Endothelial cell of umbilical vein (primary cell): ENCODE measurements around the gene TBC1D10A. TPM values are rescaled to one million over a fixed set of nuclear protein-coding genes. Genes with fewer than 3 reads are reported as not detected.

Experiments
- BruUV-seq: library from RNA; stranded (reverse); fragments of 400-500 nt; replicated peaks from 2 replicates; lab custom pipeline; 2021; lab: Mats Ljungman, UMichigan
- CTCF ChIA-PET: fragments of 300-600, 350-600 bp; sonication (Branson Sonifier 250); formaldehyde crosslinking; loops from one replicate; lab custom pipeline; 2021; ENCODE audit warnings: antibody characterized with exemption, inconsistent platforms; lab: Charles Lee
- POLR2A ChIA-PET: fragments of 300-600, 350-600 bp; sonication (Branson Sonifier 250); formaldehyde crosslinking; loops from one replicate; lab custom pipeline; 2021; ENCODE audit warnings: antibody characterized with exemption, inconsistent platforms; lab: Charles Lee
- DNase-seq: peaks from one replicate; pipeline ENCODE4 v3.0.0-alpha.2; 2011; ENCODE audit warnings: low read depth, low spot score
- FAIRE-seq: peaks from 2 replicates; lab custom pipeline; 2011; peaks lifted over from hg19 to GRCh38; lab: Jason Lieb, UNC
- H2AFZ ChIP-seq: 2 replicates; pipeline ENCODE4 v1.6.0; 2012; ENCODE audit warnings: low read depth, low read length, control low read depth, inconsistent platforms
- H3K27ac ChIP-seq: 2 replicates; pipeline ENCODE4 v1.5.1; 2011; ENCODE audit warnings: low read depth, mild to moderate bottlenecking, control low read depth, low read length, moderate library complexity; ENCODE audit not compliant: insufficient read depth
- H3K27me3 ChIP-seq, 2 experiments: 2 replicates each; pipeline versions ENCODE4 v1.6.0 to v1.6.1; 2011; ENCODE audit warnings: low read length in 2 of 2, mixed read lengths in 1 of 2; ENCODE audit not compliant: control insufficient read depth in 2 of 2, insufficient read depth in 2 of 2
- H3K36me3 ChIP-seq, 2 experiments: 2 replicates in 1 of 2; 3 replicates in 1 of 2; pipeline ENCODE4 v1.5.1; 2011; ENCODE audit warnings: low read length in 2 of 2, mild to moderate bottlenecking in 1 of 2, moderate library complexity in 1 of 2; ENCODE audit not compliant: control insufficient read depth in 2 of 2, insufficient read depth in 2 of 2; ENCODE audit errors: extremely low read depth in 1 of 2
- H3K4me1 ChIP-seq: 3 replicates; pipeline ENCODE4 v1.5.1; 2011; ENCODE audit warnings: mild to moderate bottlenecking, low read length; ENCODE audit not compliant: control insufficient read depth, insufficient read depth; ENCODE audit errors: extremely low read depth
- H3K4me2 ChIP-seq: 2 replicates; pipeline ENCODE4 v1.6.1; 2011; ENCODE audit warnings: low read length, control low read depth, mixed read lengths; ENCODE audit not compliant: insufficient read depth
- H3K4me3 ChIP-seq, 3 experiments: fragments of 200-600 bp in 1 of 3; sonication (generic), shearing (Covaris generic) in 1 of 3; replicated peaks in 1 of 3; 2 replicates each; pipeline ENCODE4 v1.5.1; 2011 to 2016; ENCODE audit warnings: control low read depth in 3 of 3, low read length in 3 of 3, mild to moderate bottlenecking in 2 of 3, inconsistent platforms in 1 of 3, low read depth in 1 of 3, moderate library complexity in 1 of 3; ENCODE audit not compliant: insufficient read depth in 1 of 3
- H3K79me2 ChIP-seq: 2 replicates; pipeline ENCODE4 v1.6.0; 2012; ENCODE audit warnings: low read length, inconsistent platforms; ENCODE audit not compliant: control insufficient read depth, insufficient read depth
- H3K9ac ChIP-seq: replicated peaks from 2 replicates; pipeline ENCODE3; 2011; ENCODE audit warnings: low read length, control low read depth; ENCODE audit not compliant: insufficient read depth; ENCODE audit errors: extremely low read depth
- H3K9me1 ChIP-seq: replicated peaks from 3 replicates; pipeline ENCODE4 v1.6.0; 2011; ENCODE audit warnings: mild to moderate bottlenecking, low read length; ENCODE audit not compliant: control insufficient read depth, insufficient read depth; ENCODE audit errors: extremely low read depth
- H3K9me3 ChIP-seq: replicated peaks from 2 replicates; pipeline ENCODE4 v1.5.1; 2012; ENCODE audit warnings: low read length, inconsistent platforms; ENCODE audit not compliant: control insufficient read depth, insufficient read depth
- H4K20me1 ChIP-seq: replicated peaks from 2 replicates; pipeline ENCODE3; 2011; ENCODE audit warnings: mild to moderate bottlenecking, low read length; ENCODE audit not compliant: control insufficient read depth, insufficient read depth; ENCODE audit errors: extremely low read depth
- CTCF ChIP-seq, 2 donors: IDR thresholded peaks; 1 replicate in 1 of 2; 2 replicates in 1 of 2; pipeline ENCODE4 v1.5.1; 2011; ENCODE audit warnings: low read length in 2 of 2, mild to moderate bottlenecking in 2 of 2, moderate library complexity in 2 of 2, control low read depth in 1 of 2, inconsistent platforms in 1 of 2, low read depth in 1 of 2; ENCODE audit not compliant: insufficient read depth in 1 of 2; ENCODE audit errors: extremely low read depth in 1 of 2
- EZH2 ChIP-seq: IDR thresholded peaks from 2 replicates; pipeline ENCODE4 v1.6.1; 2012; ENCODE audit warnings: borderline replicate concordance, low read depth, mild to moderate bottlenecking, moderate library complexity, low read length, inconsistent platforms; ENCODE audit not compliant: severe bottlenecking
- FOS ChIP-seq: IDR thresholded peaks from 2 replicates; pipeline ENCODE4 v1.6.1; 2011; ENCODE audit warnings: mild to moderate bottlenecking, low read length, moderate library complexity, borderline replicate concordance; ENCODE audit not compliant: insufficient read depth
- GATA2 ChIP-seq: IDR thresholded peaks from 2 replicates; pipeline ENCODE4 v1.7.0; 2011; ENCODE audit warnings: low read depth, mild to moderate bottlenecking, moderate library complexity, mixed read lengths, low read length; ENCODE audit not compliant: insufficient read length, insufficient read depth
- JUN ChIP-seq: IDR thresholded peaks from 2 replicates; pipeline ENCODE4 v1.6.1; 2011; ENCODE audit warnings: borderline replicate concordance, low read depth; ENCODE audit not compliant: insufficient read length, insufficient read depth
- MAX ChIP-seq: IDR thresholded peaks from 2 replicates; pipeline ENCODE4 v1.6.1; 2011; ENCODE audit not compliant: insufficient read depth, insufficient read length
- MYC ChIP-seq: IDR thresholded peaks from one replicate; pipeline ENCODE4 v1.6.1; 2011; ENCODE audit warnings: mild to moderate bottlenecking, low read depth, low read length
- POLR2A ChIP-seq: IDR thresholded peaks from 2 replicates; pipeline ENCODE4 v1.6.1; 2012; ENCODE audit warnings: low read depth, mild to moderate bottlenecking, control low read depth, low read length
- POLR2AphosphoS5 ChIP-seq: IDR thresholded peaks from 2 replicates; pipeline ENCODE4 v1.6.1; 2012; ENCODE audit warnings: low read depth, mild to moderate bottlenecking, control low read depth, low read length, moderate library complexity; ENCODE audit not compliant: insufficient read depth
- dilution Hi-C: fragments of 300-500 bp; cut with MboI; formaldehyde crosslinking; loops from one replicate; pipeline ENCODE4 v1.15.0; 2019; ENCODE audit warnings: low sequenced_read_pairs; ENCODE audit not compliant: extremely low pct_ligation_motif_present
- intact Hi-C: fragments of 100-400 bp; cut with micrococcal nuclease; formaldehyde crosslinking; loops from one replicate; pipeline ENCODE4 v1.10.0; 2022
- polyA plus RNA-seq, 4 experiments: library from polyadenylated mRNA; depleted of rRNA in 3 of 4; stranded (reverse) in 3 of 4; unstranded in 1 of 4; fragments of >200 nt; gene quantifications; 2 replicates each; pipeline versions ENCODE4 v1.2.1 to v1.2.3, GENCODE V29; 2011 to 2012; ENCODE audit warnings: missing spikeins in 1 of 4
- total RNA-seq: library from RNA; stranded (reverse); gene quantifications from 2 replicates; pipeline ENCODE4 v1.2.3, GENCODE V29; 2021

TBC1D10A gene
- total and polyA plus RNA-seq, 2 donors (not counting 3 experiments of a cell fraction or from before 2014, with no cell fraction given), result 10.0 to 11.9 TPM

- DNase-seq (no peak), FAIRE-seq (no peak)
- no peak overlapping the region for H3K27ac ChIP-seq
- H3K9me1 ChIP-seq, result no peaks in the 10 kb centered on the region
- BruUV-seq, result no TSS peak
- dilution Hi-C loops (no loop called here), intact Hi-C loops (no loop called here)
- H3K9me3 ChIP-seq, result no peaks in the 10 kb centered on the region
- no peaks in the 10 kb centered on the region for H4K20me1 ChIP-seq
- H3K4me2 ChIP-seq, result no peak overlapping the region
- no peak overlapping the region for H2AFZ ChIP-seq
- ChIA-PET CTCF (interaction anchor here (0.7 to 4.4 kb wide), 6 partner anchors 8 to 42 kb away, joined by 3 to 61 read pairs (median 4); partner anchors contain the start of gene TBC1D10A), POLR2A (no interaction called here)
- H3K27me3 ChIP-seq, result no peaks in the 10 kb centered on the region
- H3K4me1 ChIP-seq, result peaks cover 25% of the 10 kb centered on the region
- no peaks in the 10 kb centered on the region for H3K79me2 ChIP-seq
- no peak overlapping the region for H3K4me3 ChIP-seq
- TF ChIP-seq POLR2AphosphoS5 (no peak), FOS (no peak), CTCF (IDR thresholded peaks at IDR 0.05; ENCODE audit: extremely low read depth in 1 of 2, insufficient read depth in 1 of 2, low read depth in 1 of 2, low read length in 2 of 2) (no peak), MAX (no peak)
- no peak overlapping the region for H3K9ac ChIP-seq
- peaks cover 0 to 5% of the 10 kb centered on the region in 2 experiments for H3K36me3 ChIP-seq
Observed at GRCh38 chr22:30286331-30286730, 40.4 kb downstream of the TBC1D10A start.

GRCh38 chr22:30285846-30286200 lies 40.9 kb downstream of the TBC1D10A start:
- H4K20me1 ChIP-seq, result no peaks in the 10 kb centered on the region
- no peak overlapping the region for H3K9ac ChIP-seq
- dilution Hi-C loops (no loop called here), intact Hi-C loops (no loop called here)
- no peaks in the 10 kb centered on the region for H3K79me2 ChIP-seq
- peaks cover 0 to 5% of the 10 kb centered on the region in 2 experiments for H3K36me3 ChIP-seq
- peaks cover 21% of the 10 kb centered on the region for H3K4me1 ChIP-seq
- FAIRE-seq (no peak), DNase-seq (no peak)
- no peak overlapping the region for H3K27ac ChIP-seq
- no TSS peak for BruUV-seq
- CTCF ChIA-PET, result interaction anchor here (0.7 to 4.4 kb wide), 6 partner anchors 7 to 42 kb away, joined by 3 to 61 read pairs (median 4); partner anchors contain the start of gene TBC1D10A
- H2AFZ ChIP-seq, result no peak overlapping the region
- H3K4me3 ChIP-seq, result no peak overlapping the region
- TF ChIP-seq MYC, result no peak
- TF ChIP-seq MAX, result no peak
- TF ChIP-seq POLR2A, result no peak
- no peak for TF ChIP-seq GATA2
- TF ChIP-seq JUN, result no peak
- TF ChIP-seq POLR2AphosphoS5, result no peak
- TF ChIP-seq EZH2, result no peak
- TF ChIP-seq CTCF (IDR thresholded peaks at IDR 0.05; ENCODE audit: extremely low read depth in 1 of 2, insufficient read depth in 1 of 2, low read depth in 1 of 2, low read length in 2 of 2), result no peak
- TF ChIP-seq FOS, result no peak
- no peaks in the 10 kb centered on the region for H3K9me3 ChIP-seq
- no peak overlapping the region for H3K4me2 ChIP-seq
- no peaks in the 10 kb centered on the region for H3K27me3 ChIP-seq
- H3K9me1 ChIP-seq, result no peaks in the 10 kb centered on the region
- POLR2A ChIA-PET, result no interaction called here
